MM.1S (cell line): ENCODE measurements around the gene ZHX3.

Experiments used
- DNase-seq: peaks from one replicate; pipeline ENCODE4 v3.0.0-alpha.2; 2015
- H2AFZ ChIP-seq: fragments of 300-600 bp; sonication (generic); 2 replicates; pipeline ENCODE4 v1.6.0; 2016; ENCODE audit warnings: antibody characterized with exemption, low read length
- H3F3A ChIP-seq: fragments of 300-600 bp; sonication (generic); 2 replicates; pipeline ENCODE4 v1.6.1; 2016; ENCODE audit warnings: mild to moderate bottlenecking, antibody characterized with exemption, low read length, moderate library complexity, mixed read lengths; ENCODE audit not compliant: insufficient read depth
- H3K27ac ChIP-seq: fragments of 300-600 bp; sonication (generic); 2 replicates; pipeline ENCODE4 v1.5.1; 2016; ENCODE audit warnings: mild to moderate bottlenecking, low read length
- H3K27me3 ChIP-seq: fragments of 300-600 bp; sonication (generic); replicated peaks from 2 replicates; pipeline ENCODE4 v1.6.0; 2016; ENCODE audit warnings: low read length; ENCODE audit not compliant: insufficient read depth
- H3K36me3 ChIP-seq: fragments of 300-600 bp; sonication (generic); replicated peaks from 2 replicates; pipeline ENCODE4 v1.6.1; 2016; ENCODE audit warnings: mild to moderate bottlenecking, low read length, mixed read lengths; ENCODE audit not compliant: insufficient read depth
- H3K4me1 ChIP-seq: fragments of 300-600 bp; sonication (generic); 2 replicates; pipeline ENCODE4 v1.6.1; 2016; ENCODE audit warnings: low read length, mixed read lengths
- H3K4me2 ChIP-seq: fragments of 300-600 bp; sonication (generic); 2 replicates; pipeline ENCODE4 v1.6.0; 2016; ENCODE audit warnings: low read depth, low read length
- H3K4me3 ChIP-seq: fragments of 300-600 bp; sonication (generic); 2 replicates; pipeline ENCODE4 v1.5.1; 2016; ENCODE audit warnings: low read length, mixed read lengths
- H3K79me2 ChIP-seq: fragments of 300-600 bp; sonication (generic); 2 replicates; pipeline ENCODE4 v1.6.1; 2016; ENCODE audit warnings: mixed run types, low read length, mixed read lengths
- H3K9ac ChIP-seq: fragments of 300-600 bp; sonication (generic); 2 replicates; pipeline ENCODE4 v1.6.1; 2016; ENCODE audit warnings: low read length, mixed read lengths
- H3K9me2 ChIP-seq: fragments of 300-600 bp; sonication (generic); replicated peaks from 2 replicates; pipeline ENCODE4 v1.6.1; 2016; ENCODE audit warnings: mild to moderate bottlenecking, low read length, mixed read lengths; ENCODE audit not compliant: insufficient read depth
- H3K9me3 ChIP-seq: fragments of 300-600 bp; sonication (generic); replicated peaks from 2 replicates; pipeline ENCODE4 v1.6.1; 2016; ENCODE audit warnings: mild to moderate bottlenecking, low read length, mixed read lengths; ENCODE audit not compliant: insufficient read depth
- H4K20me1 ChIP-seq: fragments of 300-600 bp; sonication (generic); 2 replicates; pipeline ENCODE4 v1.6.1; 2016; ENCODE audit warnings: mild to moderate bottlenecking, low read length, moderate library complexity, mixed read lengths; ENCODE audit not compliant: insufficient read depth
- CTCF ChIP-seq: fragments of 300-600 bp; sonication (generic); IDR thresholded peaks from 2 replicates; pipeline ENCODE4 v1.5.1; 2016; ENCODE audit warnings: antibody characterized with exemption, low read length, mixed read lengths
- EZH2 ChIP-seq: fragments of 300-600 bp; sonication (generic); optimal IDR thresholded peaks from 2 replicates; pipeline ENCODE3; 2017; ENCODE audit warnings: low read depth, mild to moderate bottlenecking, antibody characterized with exemption, low read length, mixed read lengths
- EZH2phosphoT487 ChIP-seq: fragments of 300-600 bp; sonication (generic); IDR thresholded peaks from 2 replicates; pipeline ENCODE4 v1.6.1; 2018; ENCODE audit warnings: antibody characterized with exemption, low read length

Gene ZHX3

GRCh38 chr20:41363601-41364000, 46.1 kb upstream of the ZHX3 start:
- H3K27me3 ChIP-seq, result peaks cover 24% of the 10 kb centered on the region
- H2AFZ ChIP-seq, result no peak overlapping the region
- no peaks in the 10 kb centered on the region for H4K20me1 ChIP-seq

DNA sequence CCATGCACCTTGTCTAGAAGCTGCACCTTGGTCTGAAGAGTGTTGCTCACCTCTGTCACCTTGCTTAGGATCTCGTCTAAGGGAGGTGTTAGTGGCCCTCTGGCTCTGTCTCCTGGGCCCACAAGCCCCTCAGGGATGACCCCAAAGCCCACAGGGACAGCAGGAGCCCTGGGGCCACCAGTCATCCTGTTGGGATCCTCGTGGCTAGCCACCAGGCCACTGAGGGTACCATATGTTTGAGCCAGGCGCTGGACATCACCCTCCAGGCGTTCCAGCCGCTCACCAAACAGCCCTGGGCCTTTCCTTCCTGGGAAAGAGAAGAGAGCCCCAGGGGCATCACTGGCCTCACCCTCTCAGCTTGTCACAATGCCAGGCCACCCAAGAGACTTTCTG, 45.2 kb upstream of the ZHX3 start:
- no peaks in the 10 kb centered on the region for H3K36me3 ChIP-seq

More at GRCh38 chr20:41363601-41364000, 46.1 kb upstream of the ZHX3 start:
- H3K36me3 ChIP-seq, result no peaks in the 10 kb centered on the region
- no peak overlapping the region for H3K27ac ChIP-seq
- no peak overlapping the region for H3K9ac ChIP-seq
- no peaks in the 10 kb centered on the region for H3K9me2 ChIP-seq
- TF ChIP-seq EZH2phosphoT487, result no peak
- no peak for TF ChIP-seq CTCF
- no peak for TF ChIP-seq EZH2
- no peaks in the 10 kb centered on the region for H3K9me3 ChIP-seq
- no peaks in the 10 kb centered on the region for H3F3A ChIP-seq
- no peak overlapping the region for H3K4me2 ChIP-seq
- H3K4me3 ChIP-seq, result no peak overlapping the region
- H3K4me1 ChIP-seq, result no peaks in the 10 kb centered on the region
- no peak for DNase-seq
- no peaks in the 10 kb centered on the region for H3K79me2 ChIP-seq

DNA sequence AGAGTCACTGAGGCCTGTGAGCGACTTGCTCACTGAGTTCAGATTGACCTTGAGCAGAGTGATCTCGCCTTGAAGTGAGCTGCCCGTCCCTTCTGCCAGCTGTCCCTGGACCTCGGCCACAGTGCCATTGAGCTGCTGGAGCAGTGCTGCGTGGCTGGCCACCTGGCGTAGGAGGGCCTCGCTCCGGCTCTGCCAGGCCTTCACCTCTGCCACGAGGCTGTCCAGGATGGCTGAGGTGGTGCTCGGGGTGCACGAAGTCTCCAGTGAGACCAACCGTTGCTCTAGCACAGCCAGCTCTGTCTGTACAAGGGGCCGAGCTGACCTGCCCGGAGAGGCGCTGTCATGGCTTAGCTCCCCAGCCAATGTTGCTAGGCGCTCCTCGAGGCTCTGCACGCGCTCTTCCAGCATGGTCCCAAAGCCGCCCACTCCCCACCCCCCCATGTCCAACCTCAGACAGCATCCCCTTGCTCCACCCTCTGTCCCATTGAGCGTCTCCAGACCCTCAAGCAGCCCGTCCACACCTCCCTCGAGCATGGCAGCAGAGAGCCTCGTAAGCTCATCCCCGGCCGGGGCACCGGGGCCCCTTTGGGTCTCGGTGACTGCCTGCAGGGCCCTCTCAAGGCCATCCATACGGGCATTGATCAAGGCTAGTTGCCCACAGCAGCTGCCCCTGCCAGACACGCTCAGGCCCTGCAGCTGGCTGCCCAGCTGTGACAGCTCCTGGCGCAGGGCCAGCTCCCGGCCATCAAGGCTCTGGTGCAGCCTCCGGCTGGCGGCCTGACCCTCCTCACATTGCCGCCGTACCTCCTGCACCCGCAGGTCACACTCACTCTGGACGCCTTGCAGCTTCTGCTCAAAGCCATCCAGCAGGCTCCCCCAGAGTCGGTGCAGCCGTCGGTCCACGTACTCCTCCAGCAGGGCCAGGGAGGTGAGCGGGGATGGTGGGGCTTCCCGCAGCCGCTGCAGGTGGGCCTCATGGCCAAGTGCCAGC, 44.5 kb upstream of the ZHX3 start:
- Histone ChIP-seq H3K27me3 (peaks cover 16% of the 10 kb centered on the region), H2AFZ (no peak overlapping the region), H3F3A (no peaks in the 10 kb centered on the region), H3K4me1 (no peaks in the 10 kb centered on the region), H3K9me2 (no peaks in the 10 kb centered on the region), H3K79me2 (no peaks in the 10 kb centered on the region), H3K4me3 (no peak overlapping the region), H4K20me1 (no peaks in the 10 kb centered on the region), H3K9me3 (no peaks in the 10 kb centered on the region), H3K27ac (no peak overlapping the region), H3K9ac (no peak overlapping the region), H3K4me2 (no peak overlapping the region), H3K36me3 (no peaks in the 10 kb centered on the region)
- DNase-seq, result no peak
- TF ChIP-seq EZH2 (no peak), CTCF (no peak), EZH2phosphoT487 (no peak)

More for the DNA sequence above, 45.2 kb upstream of the ZHX3 start:
- H3K4me2 ChIP-seq, result no peak overlapping the region
- H3K79me2 ChIP-seq, result no peaks in the 10 kb centered on the region
- peaks cover 23% of the 10 kb centered on the region for H3K27me3 ChIP-seq
- H3K4me3 ChIP-seq, result no peak overlapping the region
- H3K9ac ChIP-seq, result no peak overlapping the region
- DNase-seq, result no peak
- no peaks in the 10 kb centered on the region for H4K20me1 ChIP-seq
- H3F3A ChIP-seq, result no peaks in the 10 kb centered on the region
- TF ChIP-seq EZH2phosphoT487 (no peak), CTCF (no peak), EZH2 (no peak)
- no peaks in the 10 kb centered on the region for H3K9me3 ChIP-seq
- no peaks in the 10 kb centered on the region for H3K9me2 ChIP-seq
- no peak overlapping the region for H3K27ac ChIP-seq
- H3K4me1 ChIP-seq, result no peaks in the 10 kb centered on the region
- no peak overlapping the region for H2AFZ ChIP-seq
